GM21825 (cell line): Measurements from ENCODE around the gene WDR88.
"Not testable (repeated sequence)": the region's sequence is repeated elsewhere in the genome, so short reads cannot be mapped to it uniquely, and the experiment has no call there.

ENCODE experiments used
- ATAC-seq: cut with Tn5 transposase; IDR thresholded peaks from one replicate; pipeline ENCODE4 v1.9.1; 2021; ENCODE audit warnings: mild to moderate bottlenecking, moderate library complexity; ENCODE audit not compliant: unreplicated experiment

Gene WDR88

GRCh38 chr19:33167438-33167837 lies 35.5 kb downstream of the WDR88 start:
- ATAC-seq, result no peak

- ATAC-seq, result no peak
Measured at GRCh38 chr19:33168528-33168927, 36.6 kb downstream of the WDR88 start.

- no peak for ATAC-seq
Measured at GRCh38 chr19:33171222-33171795, 39.4 kb downstream of the WDR88 start.

GRCh38 chr19:33171916-33172359 lies 40.0 kb downstream of the WDR88 start:
- ATAC-seq, result no peak

GRCh38 chr19:33174186-33174585 lies 42.3 kb downstream of the WDR88 start:
- no peak for ATAC-seq

GRCh38 chr19:33175156-33175782 lies 43.4 kb downstream of the WDR88 start:
- ATAC-seq, result no peak

- no peak for ATAC-seq
Measured at GRCh38 chr19:33175886-33176669, 44.2 kb downstream of the WDR88 start.

GRCh38 chr19:33176670-33177416 lies 44.9 kb downstream of the WDR88 start:
- ATAC-seq, result peak; percentile 73

- peak; percentile 17 for ATAC-seq
Measured at GRCh38 chr19:33177417-33177979, 45.6 kb downstream of the WDR88 start.

GRCh38 chr19:33186431-33187182 lies 54.7 kb downstream of the WDR88 start:
- ATAC-seq, result no peak

GRCh38 chr19:33187183-33187540 lies 55.2 kb downstream of the WDR88 start:
- no peak for ATAC-seq

GRCh38 chr19:33189453-33189852 lies 57.5 kb downstream of the WDR88 start:
- no peak for ATAC-seq

GRCh38 chr19:33191092-33191491 lies 59.2 kb downstream of the WDR88 start:
- not testable (repeated sequence) for ATAC-seq

GRCh38 chr19:33191501-33191900 lies 59.6 kb downstream of the WDR88 start:
- no peak for ATAC-seq

- ATAC-seq, result no peak
Measured at GRCh38 chr19:33192010-33192409, 60.1 kb downstream of the WDR88 start.

GRCh38 chr19:33193269-33193864 lies 61.5 kb downstream of the WDR88 start:
- ATAC-seq, result no peak

- no peak for ATAC-seq
Measured at GRCh38 chr19:33193865-33194362, 62.0 kb downstream of the WDR88 start, which contains the start of gene LRP3. LRP3 (plus strand) TSS chr19:33194330; CDS start chr19:33194786, 456 bp downstream.

- no peak for ATAC-seq
Measured at GRCh38 chr19:33194532-33194885, 62.6 kb downstream of the WDR88 start.

- no peak for ATAC-seq
Measured at GRCh38 chr19:33194886-33195644, 63.2 kb downstream of the WDR88 start.
